ENCODE measurements around the gene ZDHHC15. TPM values are rescaled to one million over a fixed set of nuclear protein-coding genes. Genes with fewer than 3 reads are reported as not detected.
"Not testable (repeated sequence)": the region's sequence is repeated elsewhere in the genome, so short reads cannot be mapped to it uniquely, and the experiment has no call there.

Gene ZDHHC15
- total RNA-seq, 2 donors from 2014 or later = 2.0 to 2.2 TPM

DNA sequence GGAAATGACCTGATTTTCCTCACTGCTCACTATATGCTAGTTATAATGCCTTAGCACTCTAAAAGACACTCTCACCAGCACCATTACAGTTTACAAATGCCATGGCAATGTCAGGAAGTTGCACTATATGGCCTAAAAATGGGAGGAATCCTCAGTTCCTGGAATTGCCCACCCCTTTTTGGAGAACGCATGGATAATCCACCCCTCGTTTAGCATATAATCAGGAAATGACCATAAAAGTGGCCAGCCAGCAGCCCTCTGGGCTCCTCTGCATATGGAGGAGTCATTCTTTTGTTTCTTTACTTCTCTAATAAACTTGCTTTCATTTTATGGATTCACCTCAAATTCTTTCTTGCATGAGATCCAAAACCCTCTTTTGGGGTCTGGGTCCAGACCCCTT lies 156.0 kb downstream of the ZDHHC15 start:
- Histone ChIP-seq H3K4me1 (ENCODE audit: control insufficient read depth, insufficient read depth, low read length) (no peaks in the 10 kb centered on the region), H3K9ac (ENCODE audit: extremely low read depth, low read length, poor library complexity, severe bottlenecking) (no peak overlapping the region), H3K9me3 (ENCODE audit: control insufficient read depth, low read length) (peaks cover 18% of the 10 kb centered on the region), H3K4me3 (ENCODE audit: low read length) (no peak overlapping the region), H3K36me3 (ENCODE audit: control insufficient read depth, insufficient read depth, low read length) (no peaks in the 10 kb centered on the region), H3K27me3 (ENCODE audit: control insufficient read depth, insufficient read depth, low read length, poor library complexity, severe bottlenecking) (no peaks in the 10 kb centered on the region), H3K27ac (ENCODE audit: low read depth, low read length) (no peak overlapping the region)
- TF ChIP-seq, protein P1, sequence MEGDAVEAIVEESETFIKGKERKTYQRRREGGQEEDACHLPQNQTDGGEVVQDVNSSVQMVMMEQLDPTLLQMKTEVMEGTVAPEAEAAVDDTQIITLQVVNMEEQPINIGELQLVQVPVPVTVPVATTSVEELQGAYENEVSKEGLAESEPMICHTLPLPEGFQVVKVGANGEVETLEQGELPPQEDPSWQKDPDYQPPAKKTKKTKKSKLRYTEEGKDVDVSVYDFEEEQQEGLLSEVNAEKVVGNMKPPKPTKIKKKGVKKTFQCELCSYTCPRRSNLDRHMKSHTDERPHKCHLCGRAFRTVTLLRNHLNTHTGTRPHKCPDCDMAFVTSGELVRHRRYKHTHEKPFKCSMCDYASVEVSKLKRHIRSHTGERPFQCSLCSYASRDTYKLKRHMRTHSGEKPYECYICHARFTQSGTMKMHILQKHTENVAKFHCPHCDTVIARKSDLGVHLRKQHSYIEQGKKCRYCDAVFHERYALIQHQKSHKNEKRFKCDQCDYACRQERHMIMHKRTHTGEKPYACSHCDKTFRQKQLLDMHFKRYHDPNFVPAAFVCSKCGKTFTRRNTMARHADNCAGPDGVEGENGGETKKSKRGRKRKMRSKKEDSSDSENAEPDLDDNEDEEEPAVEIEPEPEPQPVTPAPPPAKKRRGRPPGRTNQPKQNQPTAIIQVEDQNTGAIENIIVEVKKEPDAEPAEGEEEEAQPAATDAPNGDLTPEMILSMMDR (conservative IDR thresholded peaks at IDR 0.05) = no peak
- Mint-ChIP-seq H3K36me3 (ENCODE audit: low read depth) (no peaks in the 10 kb centered on the region), H3K27ac (no peak overlapping the region), H3K9me3 (peaks cover 57% of the 10 kb centered on the region), H3K4me1 (no peaks in the 10 kb centered on the region), H3K4me3 (no peak overlapping the region), H3K27me3 (ENCODE audit: insufficient read depth) (no peaks in the 10 kb centered on the region)
- 100% methylated on average over 2 of the region's 2 CpGs; no CpG with 5 or more reads in 1 of the 2 experiments for WGBS, 2 experiments (ENCODE audit: insufficient coverage in 1 of 2, insufficient read length in 1 of 2)
- DNase-seq = no peak

DNA sequence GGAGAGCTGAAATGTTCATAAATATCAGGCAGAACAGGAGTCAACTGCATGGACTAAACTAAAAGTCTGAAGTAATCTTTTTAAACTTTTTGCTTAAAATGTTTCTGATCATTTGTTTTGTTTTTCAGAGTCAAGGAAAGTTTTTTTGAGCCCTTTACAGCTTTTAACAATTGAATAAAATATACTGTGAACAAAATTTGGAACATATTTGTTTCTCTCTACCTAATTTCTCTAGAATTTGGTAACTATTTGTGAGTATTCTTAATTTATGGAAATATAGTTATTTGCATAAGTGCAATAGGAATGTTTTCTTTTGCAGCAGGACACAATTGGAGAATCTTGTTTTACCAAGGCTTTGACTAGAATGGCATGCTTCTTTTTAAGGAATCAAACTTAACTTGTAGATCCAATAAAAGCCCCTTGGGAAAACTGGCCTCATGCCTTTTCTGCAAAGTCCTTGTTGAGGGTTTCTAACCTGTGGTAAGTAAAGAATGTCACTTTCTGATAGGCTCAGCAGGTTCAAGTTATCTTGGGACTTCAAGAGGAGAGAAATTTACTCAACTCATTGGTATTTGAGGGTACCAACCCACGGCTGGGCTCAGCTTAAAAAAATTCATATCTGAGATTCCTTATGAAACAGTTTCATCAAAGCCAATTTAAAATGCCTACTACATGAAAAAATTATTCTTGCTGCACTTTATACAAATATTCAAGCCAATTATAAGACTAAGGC lies 157.4 kb downstream of the ZDHHC15 start:
- peaks cover 67% of the 10 kb centered on the region for H3K9me3 Mint-ChIP-seq
- H3K4me3 ChIP-seq (ENCODE audit: low read length) = no peak overlapping the region
- 90% methylated on average over 1 of the region's 1 CpG; no CpG with 5 or more reads in 1 of the 2 experiments for WGBS, 2 experiments (ENCODE audit: insufficient coverage in 1 of 2, insufficient read length in 1 of 2)
- H3K27ac Mint-ChIP-seq = no peak overlapping the region
- H3K27me3 Mint-ChIP-seq (ENCODE audit: insufficient read depth) = no peaks in the 10 kb centered on the region
- no peaks in the 10 kb centered on the region for H3K4me1 ChIP-seq (ENCODE audit: control insufficient read depth, insufficient read depth, low read length)
- H3K4me3 Mint-ChIP-seq = no peak overlapping the region
- H3K36me3 ChIP-seq (ENCODE audit: control insufficient read depth, insufficient read depth, low read length) = no peaks in the 10 kb centered on the region
- H3K9ac ChIP-seq (ENCODE audit: extremely low read depth, low read length, poor library complexity, severe bottlenecking) = no peak overlapping the region
- no peaks in the 10 kb centered on the region for H3K4me1 Mint-ChIP-seq
- H3K36me3 Mint-ChIP-seq (ENCODE audit: low read depth) = no peaks in the 10 kb centered on the region
- no peaks in the 10 kb centered on the region for H3K27me3 ChIP-seq (ENCODE audit: control insufficient read depth, insufficient read depth, low read length, poor library complexity, severe bottlenecking)
- no peak overlapping the region for H3K27ac ChIP-seq (ENCODE audit: low read depth, low read length)
- TF ChIP-seq, protein P1 (conservative IDR thresholded peaks at IDR 0.05) = no peak
- H3K9me3 ChIP-seq (ENCODE audit: control insufficient read depth, low read length) = peaks cover 18% of the 10 kb centered on the region
- no peak for DNase-seq

DNA sequence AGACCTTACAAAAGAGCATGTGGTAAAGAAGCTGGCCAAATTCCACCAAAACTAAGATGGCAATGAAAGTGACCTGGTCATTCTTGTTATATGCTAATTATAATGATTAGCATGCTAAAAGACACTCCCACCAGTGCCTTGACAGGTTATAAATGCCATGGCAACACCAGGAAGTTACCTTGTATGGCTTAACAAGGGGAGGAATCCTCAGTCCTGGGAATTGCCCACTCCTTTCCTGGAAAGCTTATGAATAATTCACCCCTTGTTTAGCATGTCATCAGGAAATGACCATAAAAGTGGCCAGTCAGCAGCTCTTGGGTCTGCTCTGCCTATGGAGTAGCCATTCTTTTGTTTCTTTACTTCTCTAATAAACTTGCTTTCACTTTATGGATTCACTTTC lies 161.0 kb downstream of the ZDHHC15 start:
- Mint-ChIP-seq H3K27ac (no peak overlapping the region), H3K9me3 (peaks cover 69% of the 10 kb centered on the region), H3K4me1 (no peaks in the 10 kb centered on the region), H3K27me3 (ENCODE audit: insufficient read depth) (no peaks in the 10 kb centered on the region), H3K4me3 (no peak overlapping the region), H3K36me3 (ENCODE audit: low read depth) (no peaks in the 10 kb centered on the region)
- no peak overlapping the region for H3K9ac ChIP-seq (ENCODE audit: extremely low read depth, low read length, poor library complexity, severe bottlenecking)
- TF ChIP-seq, protein P1 (conservative IDR thresholded peaks at IDR 0.05) = no peak
- H3K4me3 ChIP-seq (ENCODE audit: low read length) = no peak overlapping the region
- no peaks in the 10 kb centered on the region for H3K36me3 ChIP-seq (ENCODE audit: control insufficient read depth, insufficient read depth, low read length)
- H3K27ac ChIP-seq (ENCODE audit: low read depth, low read length) = no peak overlapping the region
- H3K27me3 ChIP-seq (ENCODE audit: control insufficient read depth, insufficient read depth, low read length, poor library complexity, severe bottlenecking) = no peaks in the 10 kb centered on the region
- no peaks in the 10 kb centered on the region for H3K4me1 ChIP-seq (ENCODE audit: control insufficient read depth, insufficient read depth, low read length)
- H3K9me3 ChIP-seq (ENCODE audit: control insufficient read depth, low read length) = peaks cover 18% of the 10 kb centered on the region
- DNase-seq = no peak

DNA sequence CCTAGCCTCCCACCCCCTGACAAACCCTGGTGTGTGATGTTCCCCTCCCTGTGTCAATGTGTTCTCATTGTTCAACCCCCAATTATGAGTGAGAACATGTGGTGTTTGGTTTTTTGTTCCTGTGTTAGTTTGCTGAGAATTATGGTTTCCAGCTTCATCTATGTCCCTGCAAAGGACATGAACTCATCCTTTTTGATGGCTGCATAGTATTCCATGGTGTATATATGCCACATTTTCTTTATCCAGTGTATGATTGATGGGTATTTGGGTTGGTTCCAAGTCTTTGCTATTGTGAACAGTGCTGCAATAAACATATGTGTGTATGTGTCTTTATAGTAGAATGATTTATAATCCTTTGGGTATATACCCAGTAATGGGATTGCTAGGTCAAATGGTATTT lies 174.2 kb downstream of the ZDHHC15 start:
- not testable (repeated sequence) for DNase-seq; H3K4me1 ChIP-seq (ENCODE audit: control insufficient read depth, insufficient read depth, low read length); H3K36me3 ChIP-seq (ENCODE audit: control insufficient read depth, insufficient read depth, low read length); H3K27me3 Mint-ChIP-seq (ENCODE audit: insufficient read depth); H3K4me3 Mint-ChIP-seq; H3K4me3 ChIP-seq (ENCODE audit: low read length); H3K9me3 ChIP-seq (ENCODE audit: control insufficient read depth, low read length); H3K36me3 Mint-ChIP-seq (ENCODE audit: low read depth); H3K9ac ChIP-seq (ENCODE audit: extremely low read depth, low read length, poor library complexity, severe bottlenecking); H3K4me1 Mint-ChIP-seq; H3K27ac Mint-ChIP-seq; H3K27me3 ChIP-seq (ENCODE audit: control insufficient read depth, insufficient read depth, low read length, poor library complexity, severe bottlenecking); H3K27ac ChIP-seq (ENCODE audit: low read depth, low read length)
- H3K9me3 Mint-ChIP-seq = peaks cover 92% of the 10 kb centered on the region

Measured in endodermal cell (in vitro differentiated cells).